Subcutaneous abdominal adipose tissue (tissue), 5 donors: ENCODE results near the gene IL2RG.

Experiments used
- H3K27ac ChIP-seq: one replicate; pipeline ENCODE4 v1.7.0; 2013; ENCODE audit warnings: low read depth, mild to moderate bottlenecking, inconsistent platforms, low read length, moderate library complexity
- H3K27me3 ChIP-seq, 5 donors: one replicate each; pipeline ENCODE4 v1.7.0; 2013; ENCODE audit warnings: low read length in 5 of 5, inconsistent platforms in 1 of 5; ENCODE audit not compliant: control insufficient read depth in 5 of 5, insufficient read depth in 4 of 5
- H3K36me3 ChIP-seq, 5 donors: one replicate each; pipeline ENCODE4 v1.7.0; 2013; ENCODE audit warnings: low read length in 5 of 5; ENCODE audit not compliant: control insufficient read depth in 5 of 5, insufficient read depth in 5 of 5
- H3K4me1 ChIP-seq, 5 donors: one replicate each; pipeline ENCODE4 v1.7.0; 2013; ENCODE audit warnings: low read length in 5 of 5, mild to moderate bottlenecking in 3 of 5, moderate library complexity in 1 of 5; ENCODE audit not compliant: control insufficient read depth in 5 of 5, insufficient read depth in 5 of 5
- H3K4me3 ChIP-seq, 5 donors: one replicate each; pipeline ENCODE4 v1.7.0; 2013; ENCODE audit warnings: low read length in 5 of 5, low read depth in 1 of 5
- H3K9ac ChIP-seq, 5 donors: one replicate each; pipeline ENCODE4 v1.7.0; 2013; ENCODE audit warnings: low read length in 5 of 5, mild to moderate bottlenecking in 4 of 5, moderate library complexity in 3 of 5
- H3K9me3 ChIP-seq, 5 donors: one replicate each; pipeline ENCODE4 v1.7.0; 2013; ENCODE audit warnings: low read length in 5 of 5; ENCODE audit not compliant: control insufficient read depth in 5 of 5
- donor health status: healthy.
- donor health status: healthy.
- donor health status: healthy.
- donor health status: healthy.
- donor health status: healthy.

IL2RG gene

DNA sequence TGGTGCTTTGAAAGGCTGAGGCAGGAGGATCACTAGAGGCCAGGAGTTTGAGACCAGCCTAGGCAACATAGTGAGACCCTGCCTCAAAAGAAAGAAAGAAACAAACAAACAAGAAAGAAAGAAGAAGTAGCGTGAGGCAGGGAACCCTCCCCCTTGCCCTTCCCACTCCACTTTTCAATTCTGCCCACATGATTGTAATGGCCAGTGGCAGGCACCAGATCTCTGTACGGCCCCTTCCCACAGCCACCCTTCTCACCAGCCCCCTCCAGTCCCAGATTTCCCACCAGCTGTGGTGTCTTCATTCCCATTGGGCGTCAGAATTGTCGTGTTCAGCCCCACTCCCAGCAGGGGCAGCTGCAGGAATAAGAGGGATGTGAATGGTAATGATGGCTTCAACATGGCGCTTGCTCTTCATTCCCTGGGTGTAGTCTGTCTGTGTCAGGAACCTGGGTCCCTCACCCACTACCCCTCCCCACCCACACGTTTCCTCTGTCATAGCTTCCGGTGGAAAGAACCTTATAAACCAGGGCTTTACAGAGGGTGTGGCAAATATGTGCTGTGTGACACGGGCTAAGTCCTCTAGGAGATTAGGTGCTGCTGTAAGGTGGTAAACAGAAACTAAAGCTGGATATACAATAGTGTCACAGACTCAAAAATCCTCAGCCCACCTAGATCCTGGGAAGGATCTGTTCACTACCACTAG is at the start of gene IL2RG:
Gene IL2RG, minus strand, starts transcription at position 437 of the 703 bp plus-strand sequence. Its CDS starts 38 bp downstream, at position 399.
- peak within 1 kb of the TSS in 4 of 5 donors; percentile 0 to 23 (median 16) for H3K4me3 ChIP-seq

DNA sequence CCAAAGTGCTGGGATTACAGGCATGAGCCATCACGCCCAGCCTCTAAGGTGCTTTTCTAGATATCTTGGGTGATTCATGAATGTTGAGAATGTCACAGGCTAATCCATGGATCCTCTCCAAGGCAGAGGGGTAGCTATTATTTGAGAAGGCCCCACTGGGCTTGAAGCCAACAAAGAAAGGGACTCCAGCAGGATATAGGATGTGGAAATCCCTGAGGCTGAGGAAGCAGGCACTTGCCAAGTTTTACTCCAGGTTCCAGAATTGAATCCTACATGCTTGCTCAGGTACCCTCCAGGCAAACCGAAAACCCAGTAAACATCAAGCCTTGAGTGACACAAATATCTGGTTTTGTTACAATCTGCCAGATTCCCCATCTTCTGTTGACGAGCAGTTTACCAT is 49.1 kb upstream of the IL2RG start:
- H3K36me3 ChIP-seq = no peaks in the 10 kb centered on the region
- no peak overlapping the region for H3K9ac ChIP-seq
- no peaks in the 10 kb centered on the region for H3K4me1 ChIP-seq
- no peaks in the 10 kb centered on the region for H3K9me3 ChIP-seq
- H3K4me3 ChIP-seq = no peak overlapping the region
- no peak overlapping the region for H3K27ac ChIP-seq
- peaks cover 0 to 16% (median 11%) of the 10 kb centered on the region in 5 donors for H3K27me3 ChIP-seq

More for the DNA sequence above, at the start of gene IL2RG:
- Histone ChIP-seq H3K27me3 (peaks cover 0 to 17% (median 12%) of the 10 kb centered on the region in 5 donors), H3K36me3 (no peaks in the 10 kb centered on the region), H3K4me1 (peaks cover 0 to 13% (median 4%) of the 10 kb centered on the region in 5 donors), H3K9ac (no peak within 1 kb of the TSS), H3K27ac (no peak within 1 kb of the TSS), H3K9me3 (no peaks in the 10 kb centered on the region)

DNA sequence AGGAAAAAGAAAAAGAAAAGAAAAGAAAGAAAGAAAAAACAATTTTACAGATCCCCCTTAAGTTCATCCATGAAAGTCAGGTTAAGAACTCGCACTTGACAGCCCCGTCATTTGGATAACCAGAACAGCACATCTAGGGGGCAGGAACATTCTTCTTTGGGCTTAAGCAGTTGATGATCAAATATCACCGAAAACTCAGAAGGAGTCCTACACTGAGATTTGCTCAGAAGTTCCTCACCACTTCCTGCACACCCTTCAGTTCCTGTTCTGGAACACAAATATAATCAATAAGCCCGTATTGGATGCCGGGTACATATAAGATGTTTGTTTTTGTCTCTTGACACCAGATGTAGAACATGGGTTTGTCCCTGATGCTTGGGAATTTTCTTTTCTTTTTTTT is 48.0 kb upstream of the IL2RG start:
- Histone ChIP-seq H3K27ac (no peak overlapping the region), H3K4me1 (no peaks in the 10 kb centered on the region), H3K9ac (no peak overlapping the region), H3K4me3 (no peak overlapping the region), H3K36me3 (no peaks in the 10 kb centered on the region), H3K9me3 (no peaks in the 10 kb centered on the region), H3K27me3 (peaks cover under 1 to 15% (median 11%) of the 10 kb centered on the region in 5 donors)

DNA sequence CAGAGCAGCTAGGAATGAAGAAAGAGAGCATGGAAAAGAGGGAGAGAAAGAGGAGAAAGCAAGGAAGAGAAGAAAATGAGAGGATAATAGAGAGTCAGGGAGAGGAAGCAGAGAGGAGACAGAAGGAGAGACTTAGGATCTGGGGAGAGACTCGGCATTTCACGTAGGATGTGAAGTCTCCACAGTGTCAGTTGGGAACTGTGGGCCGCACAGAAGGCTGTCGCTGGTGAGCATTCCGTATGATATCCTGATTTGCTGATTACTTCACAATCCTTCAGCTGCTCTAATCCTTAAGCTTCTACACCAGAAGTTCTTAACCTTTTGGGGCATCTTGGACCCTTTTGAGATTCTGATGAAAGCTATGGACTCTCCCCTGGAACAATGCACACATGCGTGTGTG is 47.2 kb upstream of the IL2RG start:
- Histone ChIP-seq H3K27me3 (peaks cover 6 to 16% (median 10%) of the 10 kb centered on the region in 5 donors), H3K4me1 (no peaks in the 10 kb centered on the region), H3K4me3 (no peak overlapping the region), H3K9ac (no peak overlapping the region), H3K9me3 (no peaks in the 10 kb centered on the region), H3K36me3 (no peaks in the 10 kb centered on the region), H3K27ac (no peak overlapping the region)

DNA sequence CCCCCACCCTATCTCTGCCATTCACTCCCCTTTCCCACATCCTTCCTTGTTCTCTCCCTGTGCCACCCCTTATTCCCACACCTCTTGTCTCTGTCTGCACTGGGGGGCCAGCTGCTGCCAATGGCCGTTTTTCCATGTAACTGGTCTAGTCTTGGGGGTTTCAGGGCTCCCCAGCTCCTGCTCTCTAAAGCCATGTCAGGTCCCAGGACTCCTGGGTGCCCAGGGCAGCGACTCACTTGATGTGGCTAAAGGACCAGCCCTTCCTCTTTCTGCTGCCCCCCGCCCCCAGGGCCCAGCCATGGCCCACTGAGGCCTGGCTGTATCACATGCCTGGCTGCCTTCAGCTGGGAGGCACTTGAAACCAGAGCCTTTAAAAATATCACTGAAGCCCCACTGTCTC is 43.3 kb upstream of the IL2RG start:
- Histone ChIP-seq H3K27ac (no peak overlapping the region), H3K4me3 (no peak overlapping the region), H3K4me1 (no peaks in the 10 kb centered on the region), H3K36me3 (no peaks in the 10 kb centered on the region), H3K27me3 (peaks cover 7 to 23% (median 16%) of the 10 kb centered on the region in 5 donors), H3K9me3 (no peaks in the 10 kb centered on the region), H3K9ac (no peak overlapping the region)

DNA sequence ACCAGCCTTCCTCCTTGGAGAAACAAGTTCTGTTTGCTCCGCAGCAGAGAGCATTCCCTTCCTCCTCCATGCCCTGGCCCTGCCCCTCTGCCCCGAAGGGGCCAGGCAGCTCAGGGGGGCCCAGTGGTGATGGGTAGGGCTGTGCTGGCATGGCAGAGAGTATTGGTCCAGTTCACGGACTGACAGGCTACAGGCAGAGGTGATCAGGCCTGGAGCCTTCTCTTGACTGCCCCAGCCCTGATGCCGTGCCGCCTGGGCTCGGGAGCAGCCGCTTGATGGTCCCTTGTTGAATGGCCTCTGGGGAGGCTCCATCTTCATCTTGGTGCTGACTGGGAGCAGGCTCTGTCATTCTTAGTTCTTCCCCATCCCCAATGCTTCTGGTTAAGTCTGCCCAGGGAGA is 42.8 kb upstream of the IL2RG start:
- no peak overlapping the region for H3K27ac ChIP-seq
- no peaks in the 10 kb centered on the region for H3K9me3 ChIP-seq
- H3K4me1 ChIP-seq = no peaks in the 10 kb centered on the region
- H3K36me3 ChIP-seq = no peaks in the 10 kb centered on the region
- no peak overlapping the region for H3K9ac ChIP-seq
- no peak overlapping the region for H3K4me3 ChIP-seq
- H3K27me3 ChIP-seq = peaks cover 7 to 23% (median 19%) of the 10 kb centered on the region in 5 donors

DNA sequence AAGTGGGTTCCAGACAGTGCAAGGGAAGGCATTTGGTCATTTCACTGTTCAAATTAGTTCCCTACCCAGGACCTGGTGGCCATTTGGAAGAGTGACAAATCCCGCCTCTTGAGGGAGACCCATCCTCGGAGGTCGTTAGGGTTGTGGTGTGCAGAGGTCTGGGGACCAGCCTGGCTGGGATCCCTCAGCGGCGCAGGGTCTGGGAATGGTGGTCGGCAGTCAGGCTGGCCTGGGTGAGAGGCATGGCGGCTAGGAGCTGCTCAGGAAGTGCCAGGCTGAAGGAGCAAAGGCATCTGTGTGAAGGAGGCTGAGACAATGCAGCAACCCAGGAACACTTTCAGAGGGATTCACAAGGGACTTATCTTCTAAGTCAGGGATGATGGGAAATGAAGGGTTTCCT is 40.0 kb upstream of the IL2RG start:
- no peak overlapping the region for H3K4me3 ChIP-seq
- no peaks in the 10 kb centered on the region for H3K36me3 ChIP-seq
- H3K4me1 ChIP-seq = peaks cover 0 to 3% (median 0%) of the 10 kb centered on the region in 5 donors
- H3K27ac ChIP-seq = no peak overlapping the region
- no peaks in the 10 kb centered on the region for H3K9me3 ChIP-seq
- H3K27me3 ChIP-seq = peaks cover 7 to 32% (median 21%) of the 10 kb centered on the region in 5 donors
- no peak overlapping the region for H3K9ac ChIP-seq

DNA sequence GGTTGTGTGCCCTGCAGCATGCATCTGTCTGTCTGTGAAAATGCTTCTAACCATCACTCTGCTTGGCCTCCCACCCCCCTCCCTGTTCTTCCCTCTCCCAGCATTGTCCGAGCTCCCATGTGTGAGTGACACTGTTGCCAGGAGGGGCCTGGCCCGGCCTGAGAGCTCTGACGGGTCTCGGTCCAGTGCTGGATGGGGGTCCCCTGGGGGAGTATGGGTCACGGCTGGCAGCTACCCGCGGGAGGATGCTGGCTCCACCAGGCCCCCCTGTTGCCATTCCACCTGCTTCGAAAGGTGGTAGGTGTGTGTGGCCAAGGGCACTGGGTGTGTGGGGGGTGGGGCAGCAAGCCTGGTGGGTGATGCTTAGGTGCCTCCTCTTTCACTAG is 36.9 kb upstream of the IL2RG start:
- no peak overlapping the region for H3K27ac ChIP-seq
- H3K4me3 ChIP-seq = no peak overlapping the region
- H3K27me3 ChIP-seq = peaks cover 0 to 27% (median 8%) of the 10 kb centered on the region in 5 donors
- H3K36me3 ChIP-seq = no peaks in the 10 kb centered on the region
- H3K9me3 ChIP-seq = no peaks in the 10 kb centered on the region
- no peak overlapping the region for H3K9ac ChIP-seq
- H3K4me1 ChIP-seq = peaks cover 0 to 29% (median 15%) of the 10 kb centered on the region in 5 donors

DNA sequence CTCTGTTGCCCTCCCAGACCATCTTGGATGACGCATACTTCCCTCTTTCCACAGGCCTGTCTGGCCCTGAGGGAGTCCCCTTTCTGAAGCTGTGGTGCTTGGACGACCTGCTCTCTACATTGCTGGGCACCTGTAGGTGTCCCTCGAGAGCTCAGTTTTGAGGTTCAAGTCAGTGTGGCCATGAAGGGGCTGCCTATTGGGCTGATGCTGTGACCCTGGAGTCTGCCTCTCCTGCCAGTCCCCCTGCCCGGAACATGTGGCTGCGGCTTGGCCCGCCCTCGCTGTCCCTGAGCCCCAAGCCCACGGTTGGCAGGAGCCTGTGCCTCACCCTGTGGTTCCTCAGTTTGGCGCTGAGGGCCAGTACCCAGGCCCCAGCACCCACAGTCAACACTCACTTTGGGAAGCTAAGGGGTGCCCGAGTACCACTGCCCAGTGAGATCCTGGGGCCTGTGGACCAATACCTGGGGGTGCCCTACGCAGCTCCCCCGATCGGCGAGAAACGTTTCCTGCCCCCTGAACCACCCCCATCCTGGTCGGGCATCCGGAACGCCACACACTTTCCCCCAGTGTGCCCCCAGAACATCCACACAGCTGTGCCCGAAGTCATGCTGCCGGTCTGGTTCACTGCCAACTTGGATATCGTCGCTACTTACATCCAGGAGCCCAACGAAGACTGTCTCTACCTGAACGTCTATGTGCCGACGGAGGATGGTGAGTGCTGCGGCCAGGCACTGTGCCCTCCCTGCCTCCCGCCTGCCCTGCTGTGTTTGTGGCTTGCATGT is 36.3 kb upstream of the IL2RG start:
- Histone ChIP-seq H3K9me3 (no peaks in the 10 kb centered on the region), H3K27ac (no peak overlapping the region), H3K4me1 (peaks cover 0 to 30% (median 15%) of the 10 kb centered on the region in 5 donors), H3K27me3 (peaks cover 0 to 21% (median 8%) of the 10 kb centered on the region in 5 donors), H3K36me3 (no peaks in the 10 kb centered on the region), H3K9ac (no peak overlapping the region), H3K4me3 (no peak overlapping the region)

DNA sequence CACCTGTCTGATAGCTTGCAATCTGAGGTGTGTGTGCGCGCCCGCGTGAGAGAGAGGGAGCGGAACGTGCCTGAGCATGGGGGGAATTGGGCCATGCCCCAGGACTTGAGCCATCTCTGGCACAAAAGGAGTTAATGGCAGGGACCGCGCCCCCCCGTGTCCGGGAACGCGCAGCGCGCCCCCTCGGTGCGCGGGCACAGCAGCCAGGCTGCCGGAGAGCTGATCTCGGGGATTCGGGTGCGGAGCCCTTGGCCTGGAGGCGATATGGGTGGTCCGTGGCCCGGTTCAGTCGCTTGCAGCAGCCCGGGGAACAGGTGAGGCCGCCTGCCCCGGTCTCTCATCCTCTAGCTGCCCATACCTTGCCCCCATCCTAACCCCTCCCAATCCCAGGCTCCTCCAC is 33.3 kb upstream of the IL2RG start, which contains the start of gene NLGN3:
Gene NLGN3, plus strand, starts transcription at position 191 of the 400 bp plus-strand sequence. CDS start 2,909 bp downstream, outside the sequence.
- peak within 1 kb of the TSS in 4 of 5 donors; percentile 18 to 55 (median 40) for H3K4me3 ChIP-seq
- no peak within 1 kb of the TSS for H3K27ac ChIP-seq
- peaks cover 0 to 18% (median 16%) of the 10 kb centered on the region in 5 donors for H3K36me3 ChIP-seq
- H3K4me1 ChIP-seq = peaks cover 0 to 30% (median 15%) of the 10 kb centered on the region in 5 donors
- no peaks in the 10 kb centered on the region for H3K9me3 ChIP-seq
- no peak within 1 kb of the TSS for H3K9ac ChIP-seq
- peaks cover 0 to 20% (median 8%) of the 10 kb centered on the region in 5 donors for H3K27me3 ChIP-seq
